ENCODE results near the gene SMARCAL1.

DNA sequence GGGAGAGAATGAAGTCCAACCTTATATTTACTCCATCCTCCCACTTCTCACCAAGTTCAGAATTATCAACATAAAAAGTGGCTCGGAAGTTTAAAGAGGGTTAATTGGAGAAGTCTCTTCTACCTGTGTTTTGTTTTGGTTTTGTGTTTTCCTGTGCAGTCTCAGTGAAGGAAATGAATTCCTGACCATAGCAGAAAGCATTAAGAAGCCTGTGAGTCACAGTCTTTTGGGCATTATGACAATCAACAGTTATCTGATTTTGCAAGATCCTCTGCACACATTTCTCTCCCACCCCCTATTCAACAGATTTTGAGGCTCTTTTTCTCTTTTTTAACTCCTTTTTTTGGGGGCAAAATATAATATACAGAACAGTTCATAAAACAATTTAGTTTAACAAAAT is 77.8 kb downstream of the SMARCAL1 start:
- TF ChIP-seq, protein P1, sequence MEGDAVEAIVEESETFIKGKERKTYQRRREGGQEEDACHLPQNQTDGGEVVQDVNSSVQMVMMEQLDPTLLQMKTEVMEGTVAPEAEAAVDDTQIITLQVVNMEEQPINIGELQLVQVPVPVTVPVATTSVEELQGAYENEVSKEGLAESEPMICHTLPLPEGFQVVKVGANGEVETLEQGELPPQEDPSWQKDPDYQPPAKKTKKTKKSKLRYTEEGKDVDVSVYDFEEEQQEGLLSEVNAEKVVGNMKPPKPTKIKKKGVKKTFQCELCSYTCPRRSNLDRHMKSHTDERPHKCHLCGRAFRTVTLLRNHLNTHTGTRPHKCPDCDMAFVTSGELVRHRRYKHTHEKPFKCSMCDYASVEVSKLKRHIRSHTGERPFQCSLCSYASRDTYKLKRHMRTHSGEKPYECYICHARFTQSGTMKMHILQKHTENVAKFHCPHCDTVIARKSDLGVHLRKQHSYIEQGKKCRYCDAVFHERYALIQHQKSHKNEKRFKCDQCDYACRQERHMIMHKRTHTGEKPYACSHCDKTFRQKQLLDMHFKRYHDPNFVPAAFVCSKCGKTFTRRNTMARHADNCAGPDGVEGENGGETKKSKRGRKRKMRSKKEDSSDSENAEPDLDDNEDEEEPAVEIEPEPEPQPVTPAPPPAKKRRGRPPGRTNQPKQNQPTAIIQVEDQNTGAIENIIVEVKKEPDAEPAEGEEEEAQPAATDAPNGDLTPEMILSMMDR (IDR thresholded peaks at IDR 0.05; ENCODE audit: low read depth, low read length) = no peak
- no peak for TF ChIP-seq EZH2phosphoT487 (IDR thresholded peaks at IDR 0.05; ENCODE audit: low read depth)
